ENCODE results near the gene CLSTN3.

Gene CLSTN3

GRCh38 chr12:7117670-7118069 is 12.5 kb upstream of the CLSTN3 start:
- DNase-seq (ENCODE audit: low read depth, low spot score): no peak
- TF ChIP-seq, protein P1, sequence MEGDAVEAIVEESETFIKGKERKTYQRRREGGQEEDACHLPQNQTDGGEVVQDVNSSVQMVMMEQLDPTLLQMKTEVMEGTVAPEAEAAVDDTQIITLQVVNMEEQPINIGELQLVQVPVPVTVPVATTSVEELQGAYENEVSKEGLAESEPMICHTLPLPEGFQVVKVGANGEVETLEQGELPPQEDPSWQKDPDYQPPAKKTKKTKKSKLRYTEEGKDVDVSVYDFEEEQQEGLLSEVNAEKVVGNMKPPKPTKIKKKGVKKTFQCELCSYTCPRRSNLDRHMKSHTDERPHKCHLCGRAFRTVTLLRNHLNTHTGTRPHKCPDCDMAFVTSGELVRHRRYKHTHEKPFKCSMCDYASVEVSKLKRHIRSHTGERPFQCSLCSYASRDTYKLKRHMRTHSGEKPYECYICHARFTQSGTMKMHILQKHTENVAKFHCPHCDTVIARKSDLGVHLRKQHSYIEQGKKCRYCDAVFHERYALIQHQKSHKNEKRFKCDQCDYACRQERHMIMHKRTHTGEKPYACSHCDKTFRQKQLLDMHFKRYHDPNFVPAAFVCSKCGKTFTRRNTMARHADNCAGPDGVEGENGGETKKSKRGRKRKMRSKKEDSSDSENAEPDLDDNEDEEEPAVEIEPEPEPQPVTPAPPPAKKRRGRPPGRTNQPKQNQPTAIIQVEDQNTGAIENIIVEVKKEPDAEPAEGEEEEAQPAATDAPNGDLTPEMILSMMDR (IDR thresholded peaks at IDR 0.05; ENCODE audit: insufficient read depth, low read length, missing control alignments): no peak
- ChIA-PET CTCF (interaction anchor here (1.1 to 12.6 kb wide), 6 partner anchors 7 to 200 kb away, joined by 3 to 158 read pairs (median 4); partner anchors contain the start of gene C1RL), POLR2A (no interaction called here)
- H3K4me3 ChIP-seq (ENCODE audit: low read depth, low read length): no peak overlapping the region

GRCh38 chr12:7118881-7119280 is 11.3 kb upstream of the CLSTN3 start:
- no peak overlapping the region for H3K4me3 ChIP-seq (ENCODE audit: low read depth, low read length)
- no peak for DNase-seq (ENCODE audit: low read depth, low spot score)
- CTCF ChIA-PET: interaction anchor here (1.2 to 12.6 kb wide), 4 partner anchors 8 to 25 kb away, joined by 3 to 158 read pairs (median 4); partner anchors contain the start of gene C1RL
- POLR2A ChIA-PET: no interaction called here
- TF ChIP-seq, protein P1 (IDR thresholded peaks at IDR 0.05; ENCODE audit: insufficient read depth, low read length, missing control alignments): no peak

GRCh38 chr12:7120166-7120565 is 10.0 kb upstream of the CLSTN3 start:
- no peak overlapping the region for H3K4me3 ChIP-seq (ENCODE audit: low read depth, low read length)
- TF ChIP-seq, protein P1 (IDR thresholded peaks at IDR 0.05; ENCODE audit: insufficient read depth, low read length, missing control alignments): no peak
- ChIA-PET POLR2A (no interaction called here), CTCF (interaction anchor here (1.8 to 12.6 kb wide), 2 partner anchors 10 to 24 kb away, joined by 4 to 158 read pairs; partner anchors contain the start of gene C1RL)
- DNase-seq (ENCODE audit: low read depth, low spot score): no peak

GRCh38 chr12:7121324-7121723 is 8.8 kb upstream of the CLSTN3 start:
- H3K4me3 ChIP-seq (ENCODE audit: low read depth, low read length): no peak overlapping the region
- DNase-seq (ENCODE audit: low read depth, low spot score): no peak
- TF ChIP-seq, protein P1 (IDR thresholded peaks at IDR 0.05; ENCODE audit: insufficient read depth, low read length, missing control alignments): no peak
- CTCF ChIA-PET: interaction anchor here (12.6 kb wide), 1 partner anchor 11 kb away, joined by 158 read pairs; the partner anchor contains the start of gene C1RL
- POLR2A ChIA-PET: no interaction called here

DNA sequence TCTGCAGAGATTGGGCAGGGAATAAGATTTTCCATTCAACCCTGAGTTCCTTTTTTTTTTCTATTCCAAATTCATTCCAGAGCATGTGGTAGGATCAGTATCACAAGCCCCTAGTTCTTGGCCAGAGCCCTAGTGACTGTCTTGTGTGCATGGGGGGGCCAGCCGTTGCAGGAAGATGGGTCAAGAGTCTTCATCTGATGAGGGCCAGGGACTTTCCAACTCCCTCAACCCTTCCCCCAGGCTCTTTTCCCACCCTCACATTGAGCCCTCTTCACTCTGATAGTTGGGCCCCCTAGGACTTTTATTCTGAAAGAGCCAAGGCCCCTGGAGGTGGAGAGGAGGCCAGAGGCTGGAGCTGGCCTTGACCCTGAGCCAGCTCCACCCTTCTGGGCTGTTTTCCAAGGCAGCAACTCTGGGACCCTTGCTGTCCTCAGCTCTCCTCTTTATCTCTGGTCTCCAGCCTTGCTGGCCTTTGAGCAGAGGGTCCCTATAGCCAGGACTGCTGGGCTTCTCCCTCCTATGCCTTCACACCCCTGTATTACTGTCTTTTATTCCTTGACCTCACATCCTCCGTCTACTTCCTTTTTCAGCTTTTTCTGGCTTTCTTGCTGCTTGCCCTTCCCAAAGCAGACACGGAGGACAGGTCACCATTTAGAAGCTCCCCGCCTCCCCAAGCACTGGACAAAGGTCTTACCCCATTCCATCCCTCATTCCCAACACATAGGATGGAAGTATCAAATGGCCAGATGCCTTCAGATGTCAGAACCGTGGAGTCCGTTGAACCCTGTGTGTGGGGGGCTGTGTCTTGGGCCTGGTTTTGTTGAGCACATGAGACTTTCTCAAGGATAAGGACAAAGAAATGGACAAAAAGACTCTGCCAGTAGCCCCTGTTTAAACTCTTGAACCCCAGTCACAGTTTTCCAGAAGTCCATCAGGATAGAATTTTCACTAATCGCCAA is 7.1 kb upstream of the CLSTN3 start:
- no peak for DNase-seq (ENCODE audit: low read depth, low spot score)
- CTCF ChIA-PET: interaction anchor here (0.8 to 12.6 kb wide), 5 partner anchors 13 to 62 kb away, joined by 3 to 158 read pairs (median 5); partner anchors contain the start of genes C1RL and C1S
- TF ChIP-seq, protein P1 (IDR thresholded peaks at IDR 0.05; ENCODE audit: insufficient read depth, low read length, missing control alignments): no peak
- POLR2A ChIA-PET: no interaction called here
- no peak overlapping the region for H3K4me3 ChIP-seq (ENCODE audit: low read depth, low read length)
